ENCODE results near the gene SDCCAG8. TPM values are rescaled to one million over a fixed set of nuclear protein-coding genes. Genes with fewer than 3 reads are reported as not detected.

SDCCAG8 gene
- total RNA-seq, 1 donor from 2014 or later = 105 TPM

DNA sequence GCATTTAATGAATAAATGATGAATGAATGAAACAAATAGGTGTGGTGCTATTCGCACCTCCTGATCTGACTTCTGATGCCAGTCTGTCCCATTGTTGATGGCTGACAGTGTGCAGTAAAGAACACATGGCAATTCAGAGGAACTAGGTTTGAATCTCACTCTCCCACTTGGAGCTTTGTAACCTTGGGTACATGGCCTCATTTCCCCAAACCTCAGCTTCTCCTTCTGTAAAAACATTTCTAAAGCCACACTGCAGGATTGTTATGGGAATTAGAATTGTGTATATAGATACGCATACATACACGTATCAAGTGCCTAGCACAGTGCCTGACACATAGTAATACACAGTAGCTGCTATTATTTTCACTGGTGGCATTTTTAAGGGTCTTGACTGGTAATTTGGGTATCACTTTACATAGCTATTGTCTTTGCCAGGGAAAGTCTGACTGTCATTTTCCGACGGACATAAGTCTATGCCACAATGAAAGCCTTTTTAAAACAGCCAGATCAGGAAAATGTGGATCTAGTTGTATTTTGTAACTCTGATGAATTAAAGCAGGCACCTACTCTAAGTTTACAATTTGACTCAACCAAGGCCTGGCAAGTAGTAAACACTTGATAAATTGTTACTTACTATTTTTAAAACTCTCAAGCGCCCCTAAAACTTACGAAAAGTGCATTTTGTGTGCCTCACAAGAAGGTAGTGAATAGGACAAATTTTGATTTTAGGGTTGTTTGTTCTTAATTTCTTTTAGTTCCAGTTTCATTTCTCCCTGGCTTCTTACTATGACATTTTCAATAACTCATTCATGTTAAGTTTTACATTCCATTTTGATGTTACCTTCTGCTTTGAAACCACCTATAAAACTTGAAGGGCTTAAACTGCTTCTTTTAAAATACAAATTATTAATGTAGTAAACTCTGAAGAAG lies 164.4 kb downstream of the SDCCAG8 start:
- no peak for DNase-seq (ENCODE audit: low spot score)

DNA sequence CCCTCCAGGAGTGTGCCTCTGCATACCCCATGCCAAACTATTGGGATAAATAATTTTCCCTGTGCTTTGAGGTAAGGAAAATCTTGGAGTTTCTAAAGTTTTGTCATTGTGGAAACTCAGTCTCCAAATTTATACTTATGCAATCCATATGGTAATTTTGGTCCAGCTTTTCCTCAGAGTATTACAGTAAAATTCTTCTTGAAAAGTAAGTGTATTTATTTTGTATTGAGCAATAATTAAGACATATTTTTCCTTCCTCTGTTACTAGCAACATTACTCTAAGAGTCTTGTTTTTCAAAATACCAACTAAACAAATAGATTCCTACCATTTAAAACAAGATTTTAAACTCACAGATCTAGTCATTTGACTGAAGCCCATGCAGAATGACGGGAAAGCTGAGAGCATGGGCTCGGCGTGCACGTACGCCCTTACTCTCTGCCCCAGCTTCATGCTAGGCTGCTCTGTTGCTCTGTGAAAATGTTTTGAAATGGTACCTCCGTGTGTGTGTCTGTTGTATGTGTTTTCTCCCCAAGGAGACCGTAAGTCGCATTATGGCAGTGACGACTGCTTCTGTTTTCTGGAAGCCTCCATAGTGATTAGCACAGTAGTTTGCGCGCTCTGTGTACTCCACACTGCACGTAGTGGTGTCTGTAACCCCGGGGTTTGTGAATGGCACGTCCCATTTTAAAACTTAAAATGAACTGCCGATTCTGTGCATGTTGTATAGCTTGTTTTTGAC lies 165.3 kb downstream of the SDCCAG8 start:
- no peak for DNase-seq (ENCODE audit: low spot score)

DNA sequence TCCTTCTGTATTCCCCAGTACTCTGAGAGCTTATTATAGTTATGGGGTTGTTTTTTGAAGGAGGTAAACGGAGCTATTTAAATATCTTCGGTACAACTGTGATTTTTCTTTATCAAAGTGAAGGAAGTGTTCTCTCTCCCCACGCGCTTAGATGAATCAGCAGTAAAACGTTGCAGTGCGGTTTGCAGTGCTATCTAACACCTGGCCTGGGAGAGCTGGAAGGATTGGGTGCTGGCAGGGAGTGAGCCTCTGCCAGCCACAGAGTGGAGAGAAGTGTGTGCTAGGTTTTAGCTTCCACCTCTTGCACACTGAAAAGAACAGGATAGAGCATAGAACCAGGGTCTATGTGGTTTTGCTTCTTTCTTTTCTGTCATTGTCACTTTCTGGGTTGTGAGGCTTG lies 165.9 kb downstream of the SDCCAG8 start:
- DNase-seq (ENCODE audit: low spot score) = peak; percentile 42

DNA sequence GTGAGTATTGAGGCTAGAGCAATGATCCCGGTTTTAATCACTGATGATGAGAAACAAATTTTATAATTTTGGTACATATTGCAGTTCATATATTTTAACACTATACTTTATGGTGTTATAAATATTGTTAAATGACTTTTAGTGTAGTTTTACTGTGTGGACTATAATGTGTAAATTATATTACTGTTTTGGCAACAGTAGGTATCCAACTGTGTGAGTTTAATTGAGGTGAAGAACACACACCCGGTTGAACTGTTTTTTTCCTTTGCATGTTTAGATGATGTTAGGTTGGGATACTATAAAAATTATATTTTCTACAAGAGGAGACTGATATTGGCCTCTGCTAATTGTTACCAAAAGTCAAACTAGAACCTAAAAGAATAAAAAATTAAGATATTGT lies 166.5 kb downstream of the SDCCAG8 start:
- no peak for DNase-seq (ENCODE audit: low spot score)

DNA sequence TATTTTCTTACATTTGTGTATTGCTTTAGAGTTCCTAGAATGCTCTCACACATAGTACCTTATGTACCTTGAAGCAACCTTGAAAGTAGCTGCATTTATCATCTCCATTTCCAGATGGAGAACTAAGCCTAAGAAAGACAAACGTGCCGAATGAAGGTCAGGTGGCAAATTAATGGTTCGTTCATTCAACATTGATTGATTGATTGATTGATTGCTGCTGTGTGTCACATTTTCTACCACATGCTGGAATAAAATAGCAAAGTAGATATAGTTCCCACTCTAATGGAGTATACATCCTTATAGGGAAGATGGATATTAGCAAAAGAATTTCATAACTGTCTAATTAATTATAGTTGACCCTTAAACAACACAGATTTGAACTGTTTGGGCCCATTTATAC lies 172.2 kb downstream of the SDCCAG8 start:
- no peak for DNase-seq (ENCODE audit: low spot score)

DNA sequence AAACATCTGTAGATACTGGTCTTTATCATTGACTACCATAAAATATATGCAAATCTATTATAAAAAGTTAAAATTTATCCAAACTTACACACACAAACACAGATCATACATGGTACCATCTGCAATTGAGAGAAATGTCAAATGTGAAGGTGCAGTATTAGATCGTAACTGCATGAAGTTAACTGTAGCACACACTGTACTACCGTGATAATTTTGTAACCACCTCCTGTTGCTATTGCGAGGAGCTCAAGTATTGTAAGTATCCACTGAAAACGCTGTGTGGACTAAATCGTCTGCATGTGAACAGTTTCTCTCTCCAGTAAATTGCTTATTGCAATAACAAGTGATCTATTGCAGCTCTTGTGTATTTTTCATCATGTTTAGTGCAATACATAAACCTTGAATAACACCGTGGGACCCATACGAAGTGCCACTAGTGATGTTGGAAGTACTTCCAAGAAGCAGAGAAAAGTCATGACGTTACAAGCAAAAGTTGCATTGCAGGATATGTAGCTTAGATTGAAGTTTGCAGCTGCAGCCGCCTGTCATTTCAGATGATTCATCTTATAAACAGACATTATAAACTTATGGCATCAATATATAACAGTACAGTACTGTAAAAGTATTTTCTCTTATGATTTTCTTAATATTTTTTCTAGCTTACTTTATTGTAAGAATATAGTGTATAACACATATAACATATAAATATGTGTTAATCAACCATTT lies 172.9 kb downstream of the SDCCAG8 start:
- DNase-seq (ENCODE audit: low spot score) = no peak

DNA sequence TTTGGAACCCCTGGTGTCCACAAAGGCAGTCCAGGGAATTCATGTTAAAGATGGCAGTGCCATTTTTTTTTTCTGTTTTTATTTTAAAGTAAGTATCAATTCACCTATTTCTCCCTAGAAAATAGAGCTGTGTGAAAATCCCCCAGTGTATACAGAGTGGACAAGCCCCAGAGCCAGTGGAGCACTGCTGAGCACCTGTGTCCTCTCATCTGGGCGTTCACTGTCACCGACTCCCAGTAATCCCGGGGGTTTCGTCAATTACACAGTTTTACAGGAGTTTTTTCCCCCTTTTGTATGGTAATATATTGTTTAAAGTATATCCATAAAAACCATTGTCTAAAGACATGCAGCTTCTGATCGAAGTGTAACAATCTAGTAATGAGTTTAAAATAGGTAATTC lies 175.8 kb downstream of the SDCCAG8 start:
- DNase-seq (ENCODE audit: low spot score) = no peak

DNA sequence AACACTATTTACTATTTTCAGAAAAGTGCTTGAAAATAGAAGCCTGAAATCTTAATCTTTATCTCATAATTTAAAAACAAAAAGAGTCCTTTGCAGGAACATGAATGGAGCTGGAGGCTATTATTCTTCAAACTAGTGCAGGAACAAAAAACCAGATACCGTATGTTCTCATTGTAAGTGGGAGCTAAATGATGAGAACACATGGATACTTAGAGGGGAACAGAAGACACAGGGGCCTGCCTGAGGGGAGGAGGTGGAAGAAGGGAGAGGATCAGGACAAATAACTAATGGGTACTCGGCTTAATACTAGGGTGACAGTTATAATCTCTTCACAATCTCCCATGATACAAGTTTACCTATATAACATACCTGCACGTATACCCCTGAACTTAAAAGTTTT lies 176.3 kb downstream of the SDCCAG8 start:
- no peak for DNase-seq (ENCODE audit: low spot score)

DNA sequence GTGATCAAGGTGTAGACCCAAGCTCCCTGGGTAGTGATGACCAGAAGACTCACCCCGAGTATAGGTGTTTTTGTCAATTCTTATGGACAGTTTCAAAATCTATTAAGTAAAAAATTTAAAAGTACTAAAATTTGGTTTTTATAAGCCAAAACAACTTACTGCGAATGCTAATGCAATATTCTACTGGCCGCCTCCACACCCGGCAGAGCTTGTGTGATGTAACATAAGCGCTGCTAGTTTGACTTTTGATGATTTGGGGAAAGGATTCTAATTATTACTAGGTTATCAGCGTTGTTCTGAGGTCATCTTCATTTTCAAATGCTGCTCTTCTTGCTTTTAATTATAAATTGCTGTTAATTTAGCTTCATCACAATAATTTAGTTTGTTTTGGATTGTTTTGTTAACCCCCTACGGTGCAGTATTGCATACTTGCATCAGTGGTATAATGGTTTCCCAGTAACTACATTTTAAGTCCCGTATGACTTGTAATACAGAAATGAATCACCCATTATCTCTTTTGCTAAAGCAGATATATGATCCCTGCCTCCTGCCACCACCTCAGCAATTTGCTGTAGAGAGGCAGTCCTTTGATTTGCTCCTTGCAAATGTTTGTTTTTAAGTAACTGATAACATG lies 178.0 kb downstream of the SDCCAG8 start:
- DNase-seq (ENCODE audit: low spot score) = no peak

DNA sequence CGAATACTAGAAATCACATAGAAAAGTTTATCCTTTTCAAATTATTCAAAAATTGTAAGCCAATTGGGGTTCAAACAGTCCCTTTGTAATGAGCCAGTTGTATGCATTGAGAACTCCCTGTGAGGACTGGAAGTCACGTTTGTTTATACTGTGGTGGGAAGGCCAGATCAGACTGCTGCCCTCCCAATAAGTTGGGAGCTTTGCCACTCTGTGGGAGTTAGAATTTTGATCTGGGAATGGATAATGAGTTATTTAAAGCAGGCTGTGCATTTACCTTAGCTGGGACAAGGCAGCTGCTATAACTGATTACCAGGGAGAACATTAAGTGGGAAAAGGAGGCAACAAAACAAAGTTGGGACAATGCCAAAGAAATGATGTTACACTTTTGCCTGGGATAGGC lies 178.8 kb downstream of the SDCCAG8 start:
- DNase-seq (ENCODE audit: low spot score) = no peak

DNA sequence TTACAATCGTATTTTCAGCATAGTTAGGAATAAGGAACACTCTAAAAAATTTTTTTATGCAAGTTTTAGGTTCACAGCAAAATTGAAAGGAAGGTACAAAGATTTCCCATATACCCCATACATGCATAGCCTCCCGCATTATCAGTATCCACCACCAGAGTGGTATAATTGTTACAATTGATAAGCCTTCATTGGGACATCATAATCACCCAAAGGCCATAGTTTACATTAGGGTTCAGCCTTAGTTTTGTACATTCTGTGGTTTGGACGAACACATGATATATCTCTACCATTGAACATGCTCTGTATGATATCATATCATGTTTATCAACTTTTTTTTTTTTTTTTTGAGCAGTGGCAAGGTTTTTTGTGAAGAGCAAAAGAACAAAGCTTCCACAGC lies 180.0 kb downstream of the SDCCAG8 start:
- no peak for DNase-seq (ENCODE audit: low spot score)

DNA sequence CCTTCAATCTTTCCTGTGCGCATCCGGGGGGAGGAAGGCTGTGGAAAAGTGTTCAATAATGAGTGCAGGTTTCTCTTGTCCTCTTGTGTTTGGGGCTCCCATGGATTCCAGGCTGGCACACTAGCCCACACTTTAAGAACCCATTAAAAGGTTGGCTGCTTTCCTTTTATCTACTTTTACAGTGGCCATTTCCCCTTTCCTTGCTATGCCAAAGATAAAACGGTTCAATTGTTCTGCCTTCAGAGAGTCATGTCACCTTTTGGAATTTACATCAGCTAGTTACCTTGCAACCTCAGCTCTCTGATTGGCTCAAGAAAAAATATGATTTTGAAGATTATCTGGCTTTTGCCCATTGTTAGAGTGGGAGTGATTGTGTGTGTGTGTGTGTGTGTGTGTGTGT lies 182.3 kb downstream of the SDCCAG8 start:
- DNase-seq (ENCODE audit: low spot score) = no peak

DNA sequence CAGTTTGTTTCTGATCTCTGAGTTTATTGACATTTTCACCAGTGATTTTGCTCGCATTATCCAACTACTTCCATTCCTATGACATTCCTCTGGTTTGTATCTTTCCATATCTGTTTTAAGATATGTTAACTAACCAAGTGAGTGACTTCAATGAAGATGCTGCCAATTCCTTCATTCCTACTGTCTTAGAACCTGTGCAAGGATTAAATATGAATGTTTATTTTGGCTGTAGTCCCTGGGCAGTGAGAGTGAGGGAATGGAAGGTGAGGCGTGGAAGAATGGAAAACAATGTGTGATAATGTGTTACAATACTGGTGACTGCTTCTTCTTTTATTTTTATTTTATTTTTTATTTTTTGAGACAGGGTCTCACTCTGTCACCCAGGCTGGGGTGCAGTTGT lies 183.0 kb downstream of the SDCCAG8 start:
- DNase-seq (ENCODE audit: low spot score) = no peak

DNA sequence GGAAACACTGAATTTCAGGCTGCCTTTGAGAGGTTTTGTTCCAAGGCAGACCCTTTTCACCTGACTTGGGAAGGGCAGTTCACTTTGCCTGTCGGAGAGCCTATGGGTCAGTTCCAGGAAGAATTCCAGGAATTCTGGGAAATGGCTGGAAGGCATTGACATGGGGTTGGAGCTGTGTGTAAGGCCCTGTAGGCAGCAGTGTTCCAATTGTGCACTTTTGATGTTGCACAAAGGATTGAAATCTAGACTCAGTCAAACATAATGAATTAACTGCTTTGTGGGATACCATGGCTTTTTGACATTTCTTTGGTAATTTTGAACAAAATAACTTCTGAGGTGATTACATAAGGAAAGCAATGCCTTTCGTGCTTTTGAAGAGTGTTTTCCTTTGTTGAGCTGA lies 184.6 kb downstream of the SDCCAG8 start:
- no peak for DNase-seq (ENCODE audit: low spot score)

DNA sequence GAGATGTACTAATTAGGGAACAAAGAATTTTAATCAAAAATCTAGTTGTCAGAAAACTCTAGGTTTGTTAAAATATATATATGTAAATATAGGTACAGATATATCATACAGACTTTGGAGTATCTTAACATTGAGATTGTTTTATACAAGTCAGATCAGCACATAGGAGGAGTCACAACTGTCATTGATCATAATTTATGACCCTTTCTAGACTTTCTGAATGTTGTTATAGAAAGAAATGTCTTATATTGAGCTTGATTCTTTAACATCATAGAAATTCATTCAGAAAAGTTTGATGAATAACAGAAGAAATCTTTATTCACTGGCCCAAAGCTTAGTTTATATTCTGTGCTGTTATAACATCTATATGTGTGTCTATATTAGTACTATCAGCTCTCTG lies 185.8 kb downstream of the SDCCAG8 start:
- DNase-seq (ENCODE audit: low spot score) = no peak

DNA sequence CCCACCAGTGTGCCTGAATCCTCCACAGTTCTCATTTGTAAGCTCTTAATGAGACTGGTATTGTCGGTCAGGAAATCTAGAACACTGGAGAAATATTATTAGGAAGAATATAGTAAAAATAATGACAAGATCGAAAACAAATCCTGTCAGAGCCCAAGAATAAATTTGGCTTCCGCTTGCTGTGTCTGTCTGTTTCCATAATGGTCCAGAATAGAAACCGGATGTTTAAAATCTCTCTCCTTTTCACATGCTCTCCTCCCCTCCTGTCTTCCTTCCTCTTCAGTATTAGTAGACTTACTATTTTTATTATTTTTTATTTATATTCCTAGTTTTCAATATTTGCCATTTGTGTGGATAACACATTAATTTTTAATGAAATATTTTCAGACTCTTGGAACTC lies 187.7 kb downstream of the SDCCAG8 start:
- no peak for DNase-seq (ENCODE audit: low spot score)

DNA sequence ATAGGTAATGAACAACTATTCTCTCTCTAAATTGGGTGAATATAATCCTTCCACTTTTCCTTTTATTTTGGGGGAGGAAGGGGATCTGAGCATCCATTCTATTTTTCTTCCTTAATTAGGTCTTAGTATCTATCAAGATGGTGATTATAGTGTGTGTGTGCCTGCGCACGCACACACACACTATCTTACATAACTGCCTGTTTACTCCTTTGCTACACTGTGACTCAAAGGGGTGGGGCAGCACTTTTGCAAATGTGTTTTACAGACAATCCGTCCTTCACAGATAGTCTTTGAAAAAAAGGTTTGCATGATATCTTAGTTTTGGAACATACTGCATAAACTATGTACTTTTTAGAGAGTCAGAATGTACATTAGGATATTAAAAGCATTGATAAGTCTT lies 191.5 kb downstream of the SDCCAG8 start:
- DNase-seq (ENCODE audit: low spot score) = no peak

DNA sequence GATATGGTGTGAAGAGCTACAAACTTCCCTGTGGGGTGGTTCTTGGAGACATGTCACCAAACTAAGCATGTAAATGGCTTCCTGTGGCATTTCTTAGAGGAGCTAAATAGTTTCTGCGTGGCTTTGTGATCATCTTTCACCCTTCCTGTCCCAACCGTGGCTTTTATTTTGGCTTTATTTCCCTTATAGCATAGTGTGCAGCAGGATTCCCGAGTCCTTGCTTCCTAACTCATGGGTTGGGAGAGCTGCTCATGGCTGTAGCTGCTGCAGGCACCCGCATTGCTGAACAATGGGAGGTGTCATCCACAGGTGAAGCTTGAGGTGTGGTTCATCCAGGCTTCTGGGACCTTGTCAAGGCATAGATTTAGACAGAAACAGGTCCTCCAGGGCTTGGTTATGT lies 192.0 kb downstream of the SDCCAG8 start:
- DNase-seq (ENCODE audit: low spot score) = no peak

DNA sequence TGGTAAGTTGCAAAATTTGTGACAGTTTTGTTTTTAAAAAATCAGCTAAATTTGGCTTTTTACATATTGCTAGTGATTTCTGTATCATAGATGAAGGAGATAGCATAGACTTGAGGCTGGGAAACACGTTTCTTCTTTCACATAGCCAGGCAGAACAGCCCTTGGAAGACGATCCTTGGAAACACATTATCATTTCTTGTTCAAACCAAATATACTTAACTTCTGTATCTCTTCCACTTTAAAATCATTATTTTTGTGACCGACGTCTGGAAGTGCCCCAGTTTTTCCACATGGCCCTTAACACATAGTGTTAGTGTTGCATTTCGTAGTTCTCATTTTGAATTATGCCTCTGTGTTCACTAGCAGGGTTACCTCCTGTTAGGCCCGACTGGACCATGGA lies 193.5 kb downstream of the SDCCAG8 start:
- DNase-seq (ENCODE audit: low spot score) = no peak

DNA sequence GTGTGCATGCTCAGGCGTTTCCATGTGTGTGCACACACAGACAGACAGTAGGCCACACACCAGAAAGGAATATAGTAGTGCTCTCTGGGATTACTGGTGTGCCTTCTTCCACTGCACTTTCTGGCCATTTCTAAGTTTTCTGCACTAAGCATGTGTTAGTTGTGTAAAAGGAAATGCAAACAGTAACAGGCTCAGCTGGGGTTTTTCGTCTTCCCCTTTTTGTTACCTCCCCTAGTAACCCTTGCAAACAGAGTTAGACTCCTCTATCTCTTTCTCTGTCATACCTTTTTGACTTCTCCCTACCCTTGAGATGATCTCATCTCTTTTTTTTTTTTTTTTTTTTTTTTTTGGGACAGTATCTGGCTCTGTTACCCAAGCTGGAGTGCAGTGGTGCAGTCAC lies 196.3 kb downstream of the SDCCAG8 start:
- DNase-seq (ENCODE audit: low spot score) = no peak

DNA sequence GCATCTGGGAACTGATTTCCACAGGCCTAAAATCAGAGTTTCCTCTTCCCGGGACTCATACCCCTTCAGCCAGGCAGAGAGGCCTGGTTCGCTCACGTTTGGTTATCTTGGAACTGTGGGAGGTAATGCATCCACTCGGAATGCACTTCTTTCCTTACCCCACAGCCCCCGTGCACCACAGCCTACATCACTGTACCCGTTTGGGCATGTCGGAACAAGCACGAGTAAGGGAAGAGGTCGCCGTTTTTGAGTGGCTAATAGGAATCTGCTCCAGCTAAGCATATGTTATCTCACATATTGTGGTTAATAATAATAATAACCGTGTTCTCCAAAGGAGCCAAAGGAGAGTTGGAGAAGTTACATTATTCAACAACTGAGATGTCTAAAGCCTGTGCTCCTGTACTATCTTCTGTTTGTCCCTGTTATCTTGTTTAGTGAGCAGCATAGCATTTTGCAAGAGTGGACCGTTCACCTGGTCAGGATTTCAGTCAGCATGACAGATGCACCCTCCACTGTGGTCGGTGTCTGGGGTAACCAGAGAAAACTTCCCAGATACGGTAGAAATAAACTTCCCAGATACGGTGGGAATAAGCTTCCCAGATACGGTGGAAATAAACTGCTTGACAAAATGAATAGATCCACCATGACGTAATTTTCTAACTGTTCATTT lies 198.6 kb downstream of the SDCCAG8 start:
- no peak for DNase-seq (ENCODE audit: low spot score)
